HEK293T (cell line): ENCODE data around the gene RNF44.
"Not testable (repeated sequence)": the region's sequence is repeated elsewhere in the genome, so short reads cannot be mapped to it uniquely, and the experiment has no call there.

ENCODE experiments used
- BHLHE40 ChIP-seq: fragments of 450-650 bp; IDR thresholded peaks from 2 replicates; pipeline ENCODE4 v1.6.1; 2016; ENCODE audit warnings: mild to moderate bottlenecking, moderate library complexity, borderline replicate concordance
- CTBP1 ChIP-seq: fragments of 450-650 bp; IDR thresholded peaks from 2 replicates; pipeline ENCODE4 v1.6.1; 2016; ENCODE audit warnings: borderline replicate concordance
- ELF4 ChIP-seq: fragments of 450-650 bp; IDR thresholded peaks from 2 replicates; pipeline ENCODE4 v1.6.1; 2017; ENCODE audit warnings: antibody characterized with exemption
- FOXA1 ChIP-seq: fragments of 450-650 bp; IDR thresholded peaks from 2 replicates; pipeline ENCODE4 v1.6.1; 2016; ENCODE audit warnings: mild to moderate bottlenecking
- FOXK2 ChIP-seq: fragments of 450-650 bp; IDR thresholded peaks from 2 replicates; pipeline ENCODE4 v1.6.1; 2016; ENCODE audit warnings: mild to moderate bottlenecking
- FOXM1 ChIP-seq: fragments of 450-650 bp; IDR thresholded peaks from 2 replicates; pipeline ENCODE4 v1.6.1; 2017; ENCODE audit warnings: mild to moderate bottlenecking, borderline replicate concordance
- L3MBTL2 ChIP-seq: fragments of 450-650 bp; conservative IDR thresholded peaks from 2 replicates; pipeline ENCODE4 v1.6.1; 2016; ENCODE audit warnings: mild to moderate bottlenecking
- LEF1 ChIP-seq: fragments of 450-650 bp; IDR thresholded peaks from 2 replicates; pipeline ENCODE4 v1.6.1; 2017; ENCODE audit warnings: mild to moderate bottlenecking, borderline replicate concordance
- NFRKB ChIP-seq: fragments of 450-650 bp; IDR thresholded peaks from 2 replicates; pipeline ENCODE4 v1.6.1; 2016; ENCODE audit warnings: mild to moderate bottlenecking, moderate library complexity
- SP1 ChIP-seq: fragments of 450-650 bp; IDR thresholded peaks from 2 replicates; pipeline ENCODE4 v1.6.1; 2017
- SUZ12 ChIP-seq: fragments of 450-650 bp; IDR thresholded peaks from 2 replicates; pipeline ENCODE4 v1.6.1; 2016; ENCODE audit warnings: mild to moderate bottlenecking
- TARDBP ChIP-seq: fragments of 450-650 bp; IDR thresholded peaks from 2 replicates; pipeline ENCODE4 v1.6.1; 2016
- ZNF384 ChIP-seq: fragments of 450-650 bp; IDR thresholded peaks from 2 replicates; pipeline ENCODE4 v1.6.1; 2016
- TF ChIP-seq, protein P1 (sequence below): fragments of 450-650 bp; IDR thresholded peaks from 2 replicates; pipeline ENCODE4 v1.6.1; 2016

DNA sequence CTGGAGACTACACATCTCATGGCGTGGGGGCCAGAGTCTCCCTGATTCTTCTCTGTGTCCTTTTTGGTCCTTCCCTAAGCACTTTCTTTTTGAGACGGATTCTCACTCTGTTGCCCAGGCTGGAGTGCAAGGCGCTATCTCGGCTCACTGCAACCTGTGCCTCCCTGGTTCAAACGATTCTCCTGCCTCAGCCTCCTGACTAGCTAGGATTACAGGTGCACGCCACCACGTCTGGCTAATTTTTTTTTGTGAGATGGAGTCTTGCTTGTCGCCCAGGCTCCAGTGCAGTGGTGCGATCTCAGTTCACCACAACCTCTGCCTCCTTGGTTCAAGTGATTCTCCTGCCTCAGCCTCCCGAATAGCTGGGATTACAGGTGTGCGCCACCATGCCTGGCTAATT lies 13.7 kb upstream of the RNF44 start:
- TF ChIP-seq SUZ12, FOXM1, ELF4, TARDBP, BHLHE40, L3MBTL2, CTBP1, FOXA1, LEF1, SP1, ZNF384, NFRKB, FOXK2: not testable (repeated sequence)
- TF ChIP-seq, protein P1, sequence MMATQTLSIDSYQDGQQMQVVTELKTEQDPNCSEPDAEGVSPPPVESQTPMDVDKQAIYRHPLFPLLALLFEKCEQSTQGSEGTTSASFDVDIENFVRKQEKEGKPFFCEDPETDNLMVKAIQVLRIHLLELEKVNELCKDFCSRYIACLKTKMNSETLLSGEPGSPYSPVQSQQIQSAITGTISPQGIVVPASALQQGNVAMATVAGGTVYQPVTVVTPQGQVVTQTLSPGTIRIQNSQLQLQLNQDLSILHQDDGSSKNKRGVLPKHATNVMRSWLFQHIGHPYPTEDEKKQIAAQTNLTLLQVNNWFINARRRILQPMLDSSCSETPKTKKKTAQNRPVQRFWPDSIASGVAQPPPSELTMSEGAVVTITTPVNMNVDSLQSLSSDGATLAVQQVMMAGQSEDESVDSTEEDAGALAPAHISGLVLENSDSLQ, result not testable (repeated sequence)
